Stimulated activated CD4-positive, alpha-beta T cell treated with anti-CD3 and anti-CD28 coated beads, Interleukin-12 subunit alpha, Interleukin-12 subunit beta, amount 100 ng/mL, for 24 hours (primary cell): ENCODE data around the gene GNRH2.
"Not testable (repeated sequence)": the region's sequence is repeated elsewhere in the genome, so short reads cannot be mapped to it uniquely, and the experiment has no call there.

Experiments
- DNase-seq, 2 experiments: peaks; one replicate each; pipeline ENCODE4 v3.0.0-alpha.2; 2020; ENCODE audit warnings: low read depth in 2 of 2

GNRH2 gene, protein sequence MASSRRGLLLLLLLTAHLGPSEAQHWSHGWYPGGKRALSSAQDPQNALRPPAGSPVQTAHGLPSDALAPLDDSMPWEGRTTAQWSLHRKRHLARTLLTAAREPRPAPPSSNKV

DNA sequence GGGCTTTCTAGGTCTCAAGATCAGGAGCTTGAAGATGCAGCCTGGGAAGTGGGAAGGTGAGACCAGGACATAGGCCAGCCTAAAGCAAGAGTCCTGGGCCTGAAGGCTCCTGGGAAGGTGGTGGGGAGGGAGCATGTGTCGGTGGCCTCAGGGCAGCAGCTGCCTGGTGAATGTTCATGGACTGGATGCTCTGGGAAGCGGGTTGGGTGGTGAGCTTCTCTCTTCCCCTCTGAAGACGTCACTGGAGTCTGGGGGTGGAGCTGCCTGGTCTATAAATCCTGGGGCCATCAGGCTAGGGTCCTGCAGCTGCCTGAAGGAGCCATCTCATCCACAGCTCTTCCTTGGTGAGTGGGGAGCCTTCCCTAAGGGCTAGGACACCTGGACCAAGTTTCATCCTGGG lies at the start of gene GNRH2:
TSS of gene GNRH2 (plus strand) at position 301 of the 400 bp plus-strand sequence. CDS start 793 bp downstream, outside the sequence.
- no peak for DNase-seq

DNA sequence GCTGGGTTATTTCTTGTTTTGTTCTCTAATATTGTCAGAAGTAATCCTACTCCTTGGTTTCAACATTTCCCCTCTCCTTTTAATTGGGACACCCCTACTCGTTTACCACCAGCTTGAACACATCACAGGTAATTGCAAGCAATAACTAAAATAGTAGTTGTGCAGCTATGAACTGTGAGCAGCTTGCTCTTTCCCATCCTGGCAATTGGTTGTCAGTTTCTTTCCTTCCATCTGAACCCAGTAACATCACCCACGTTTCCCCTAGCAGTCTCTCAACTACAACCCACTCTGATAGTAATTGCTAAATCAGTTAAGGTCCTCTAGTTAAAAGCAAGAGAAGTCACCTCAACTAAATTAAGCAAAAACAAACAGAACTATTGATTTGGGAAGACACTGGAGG lies 47.6 kb upstream of the GNRH2 start:
- DNase-seq, result no peak

DNA sequence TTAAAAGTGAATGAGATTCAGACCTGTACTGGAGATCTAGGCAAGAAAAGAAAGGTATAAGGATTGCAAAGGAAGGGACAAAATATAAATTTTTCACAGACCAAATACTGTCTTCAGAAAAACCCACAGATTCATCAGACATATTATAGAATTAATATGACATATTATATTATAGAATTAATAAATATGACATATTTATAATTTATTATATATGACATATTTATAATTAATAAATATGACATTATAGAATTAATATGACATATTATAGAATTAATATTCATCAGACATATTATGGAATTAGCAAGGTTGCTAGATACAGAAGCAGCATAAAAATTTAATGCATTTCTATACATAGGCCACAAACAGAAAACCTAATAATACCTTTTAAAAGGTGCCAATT lies 44.7 kb upstream of the GNRH2 start:
- no peak for DNase-seq

GRCh38 chr20:3000852-3001523 lies 42.4 kb upstream of the GNRH2 start:
- no peak for DNase-seq

DNA sequence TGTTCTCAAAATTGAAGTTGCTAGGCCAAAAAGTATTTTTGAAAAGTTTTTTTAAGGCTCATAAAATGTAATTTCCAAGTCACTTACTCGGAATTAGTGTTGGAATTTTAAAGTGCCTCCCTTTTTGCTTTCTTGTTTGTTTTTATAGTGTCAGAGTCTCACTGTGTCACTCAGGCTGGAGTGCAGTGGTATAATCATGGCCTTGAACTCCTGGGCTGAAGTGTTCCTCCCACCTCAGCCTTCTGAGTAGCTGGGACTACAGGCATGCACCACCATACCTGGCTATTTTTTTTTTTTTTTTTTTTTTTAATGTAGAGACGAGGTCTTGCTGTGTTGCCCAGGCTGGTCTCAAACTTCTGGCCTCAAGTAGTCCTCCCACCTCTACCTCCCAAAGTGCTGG lies 40.0 kb upstream of the GNRH2 start:
- DNase-seq, result no peak

GRCh38 chr20:3010985-3011723 lies 32.3 kb upstream of the GNRH2 start:
- no peak for DNase-seq

DNA sequence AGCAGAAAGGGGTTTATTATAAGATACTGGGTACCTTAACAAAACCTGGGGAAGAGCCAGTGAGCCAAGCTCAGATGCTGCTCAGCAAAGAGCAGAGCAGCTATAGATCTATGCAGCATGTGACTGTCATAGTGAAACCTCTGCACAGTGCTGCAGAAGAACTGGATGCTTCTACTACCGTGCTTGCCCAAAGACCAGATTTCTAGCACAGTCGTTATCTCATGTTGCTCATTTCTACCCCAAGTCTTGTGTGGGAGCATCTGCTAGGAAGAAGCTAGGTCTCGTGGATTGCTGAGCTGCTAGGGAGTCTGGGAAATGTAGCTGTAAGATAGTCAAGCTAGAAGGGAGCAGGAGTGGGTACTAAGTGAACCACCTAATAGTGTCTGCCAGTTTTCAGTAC lies 31.7 kb upstream of the GNRH2 start:
- DNase-seq, result no peak

DNA sequence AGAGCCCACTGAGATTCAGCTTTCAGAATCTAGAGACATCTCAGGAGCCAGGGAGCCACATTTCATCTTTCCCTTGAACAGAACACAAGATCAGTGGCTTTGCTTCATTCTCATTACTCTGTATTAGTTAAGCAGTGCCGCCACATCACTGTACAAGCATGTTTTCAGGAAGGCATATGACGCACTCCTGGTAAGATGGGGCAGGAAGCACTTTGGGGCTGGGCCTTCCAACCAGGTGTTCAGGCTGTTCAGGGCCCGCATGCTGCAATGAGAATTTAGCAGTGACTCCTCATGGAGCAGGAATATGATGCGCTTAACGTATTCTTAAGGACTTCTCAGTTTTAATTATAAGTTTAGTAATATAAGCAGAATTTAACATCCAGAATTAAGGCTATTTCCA lies 29.7 kb upstream of the GNRH2 start:
- DNase-seq, result no peak

GRCh38 chr20:3014179-3014578 lies 29.2 kb upstream of the GNRH2 start:
- DNase-seq, result no peak

- DNase-seq, result no peak
Measured at GRCh38 chr20:3014662-3015061, 28.8 kb upstream of the GNRH2 start.

- not testable (repeated sequence) for DNase-seq
Measured at GRCh38 chr20:3015302-3015701, 28.1 kb upstream of the GNRH2 start.

DNA sequence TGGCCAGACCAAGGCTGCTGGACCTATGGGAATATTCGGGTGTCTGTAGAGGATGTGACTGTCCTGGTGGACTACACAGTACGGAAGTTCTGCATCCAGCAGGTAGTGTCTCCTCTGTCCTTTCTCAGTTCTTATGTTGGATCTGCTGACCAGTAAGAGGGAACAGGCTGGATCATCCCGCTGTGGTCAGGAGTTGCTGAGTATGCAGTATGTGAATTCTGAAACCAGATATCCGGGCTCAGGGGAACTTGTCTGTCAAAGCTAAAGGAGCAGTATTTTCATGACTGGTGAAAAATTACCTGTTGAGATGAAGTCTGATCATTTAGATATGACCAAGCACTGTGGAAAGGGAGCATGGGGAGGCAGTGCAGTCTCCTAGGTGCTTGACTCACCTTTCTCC lies 22.1 kb upstream of the GNRH2 start:
- no peak for DNase-seq

DNA sequence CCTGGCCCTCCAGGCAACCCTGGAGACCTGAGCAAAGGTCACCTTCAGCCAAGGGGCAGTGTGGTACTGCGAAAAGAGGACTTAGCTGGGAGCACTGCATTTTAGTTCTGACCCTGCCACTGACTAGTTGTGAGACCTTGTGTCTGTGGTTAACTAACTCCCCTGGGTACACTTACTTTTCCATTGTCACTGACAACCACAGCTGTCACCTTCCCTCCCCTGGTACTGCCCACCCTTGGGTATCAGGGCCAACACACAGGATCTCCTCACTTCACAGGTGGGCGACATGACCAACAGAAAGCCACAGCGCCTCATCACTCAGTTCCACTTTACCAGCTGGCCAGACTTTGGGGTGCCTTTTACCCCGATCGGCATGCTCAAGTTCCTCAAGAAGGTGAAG lies 21.6 kb upstream of the GNRH2 start:
- DNase-seq, result no peak

DNA sequence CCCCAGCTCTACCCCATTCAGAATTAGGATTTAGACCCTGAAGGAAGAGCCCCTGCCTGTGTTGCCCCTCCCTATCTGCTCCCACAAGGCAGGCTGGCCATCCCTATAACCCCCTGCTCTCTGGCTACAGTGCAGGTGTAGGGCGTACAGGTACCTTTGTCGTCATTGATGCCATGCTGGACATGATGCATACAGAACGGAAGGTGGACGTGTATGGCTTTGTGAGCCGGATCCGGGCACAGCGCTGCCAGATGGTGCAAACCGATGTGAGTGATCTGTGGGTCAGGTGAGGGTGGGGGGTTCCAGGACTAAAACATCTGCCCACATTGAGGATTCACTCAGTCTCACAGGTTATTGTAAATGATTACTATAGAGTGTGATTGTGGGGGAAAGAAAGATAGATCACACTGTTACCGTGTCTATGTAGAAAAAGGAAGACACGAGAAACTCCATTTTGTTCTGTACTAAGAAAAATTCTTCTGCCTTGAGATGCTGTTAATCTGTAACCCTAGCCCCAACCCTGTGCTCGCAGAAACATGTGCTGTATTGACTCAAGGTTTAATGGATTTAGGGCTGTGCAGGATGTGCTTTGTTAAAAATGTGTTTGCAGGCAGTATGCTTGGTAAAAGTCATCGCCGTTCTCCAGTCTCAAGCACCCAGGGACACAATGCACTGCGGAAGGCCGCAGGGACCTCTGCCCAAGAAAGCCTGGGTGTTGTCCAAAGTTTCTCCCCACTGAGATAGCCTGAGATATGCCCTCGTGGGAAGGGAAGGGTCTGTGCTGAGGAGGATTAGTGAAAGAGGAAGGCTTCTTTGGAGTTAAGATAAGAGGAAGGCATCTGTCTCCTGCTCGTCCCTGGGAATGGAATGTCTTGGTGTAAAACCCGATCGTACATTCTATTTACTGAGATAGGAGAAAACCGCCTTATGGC lies 20.6 kb upstream of the GNRH2 start:
- not testable (repeated sequence) for DNase-seq

GRCh38 chr20:3027987-3028386 lies 15.4 kb upstream of the GNRH2 start:
- no peak for DNase-seq

- DNase-seq, result no peak
Measured at GRCh38 chr20:3031524-3032147, 11.8 kb upstream of the GNRH2 start.

- no peak for DNase-seq
Measured at GRCh38 chr20:3032624-3033023, 10.8 kb upstream of the GNRH2 start.

- no peak for DNase-seq
Measured at GRCh38 chr20:3037654-3038053, 5.8 kb upstream of the GNRH2 start.

- no peak for DNase-seq
Measured at GRCh38 chr20:3038454-3038853, 5.0 kb upstream of the GNRH2 start.

DNA sequence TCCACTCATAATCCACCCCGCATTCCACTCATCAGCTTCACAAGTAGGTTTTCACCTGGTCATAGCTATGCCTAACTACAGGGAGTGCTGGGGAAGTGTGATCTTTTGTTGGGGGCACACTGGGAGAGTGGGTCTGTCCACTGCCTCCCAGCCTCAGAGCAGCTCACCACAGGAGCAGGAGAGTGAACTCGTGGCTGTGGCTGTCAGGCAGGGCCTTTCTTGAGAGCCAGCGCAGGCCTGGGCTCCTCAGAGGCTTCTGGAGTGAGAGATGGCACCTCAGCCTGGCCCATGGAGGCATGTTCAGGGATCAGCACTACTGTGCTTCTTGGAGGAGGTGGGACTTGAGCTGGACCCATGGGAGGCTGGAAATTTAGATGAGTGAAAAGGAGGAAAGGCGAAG lies 4.0 kb upstream of the GNRH2 start:
- DNase-seq, result no peak

- no peak for DNase-seq
Measured at GRCh38 chr20:3040086-3040485, 3.3 kb upstream of the GNRH2 start.
